ENCODE results near the gene KRTAP5-1.

Gene KRTAP5-1

DNA sequence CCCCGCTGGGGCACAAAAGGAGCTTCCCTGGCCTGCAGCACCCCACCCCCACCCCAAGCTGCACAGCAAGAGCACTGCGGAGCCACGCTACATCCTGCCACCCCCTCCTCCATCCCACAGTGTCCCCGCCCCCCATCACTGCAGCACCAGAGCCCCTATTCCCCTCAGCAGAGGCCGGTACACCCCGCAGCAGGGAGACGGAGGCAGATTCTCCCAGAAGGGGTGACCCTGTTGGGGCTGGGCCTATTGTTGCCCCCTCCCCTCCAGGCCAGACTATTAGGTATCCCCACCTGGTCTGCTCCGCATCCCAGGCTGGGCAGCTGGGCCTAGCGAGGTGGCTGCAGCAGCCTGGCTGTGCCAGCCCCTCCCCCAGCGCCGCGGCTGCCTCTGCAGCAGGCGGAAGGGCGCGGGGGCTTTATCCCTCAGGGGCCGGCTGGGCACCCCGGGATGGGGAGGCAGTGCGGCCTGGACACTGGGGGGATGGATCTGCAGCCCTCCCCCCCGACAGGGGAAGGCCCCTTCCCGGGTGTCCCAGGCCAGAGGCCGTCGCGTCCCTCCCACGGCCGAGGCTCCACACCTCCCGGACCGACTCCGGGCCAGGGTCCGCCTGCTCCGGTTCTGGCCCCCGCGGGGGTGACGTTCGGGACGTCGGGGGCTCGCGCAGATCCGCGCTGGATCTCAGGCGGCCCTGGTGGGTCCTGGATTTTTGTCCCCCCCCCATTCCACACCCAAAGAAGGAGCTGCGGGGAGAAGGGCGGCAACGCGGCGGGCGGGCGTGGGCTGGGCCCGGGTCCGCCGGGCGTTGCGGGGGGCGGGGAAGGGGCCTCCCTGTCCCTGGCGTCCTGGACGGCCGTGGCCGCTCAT lies 14.0 kb downstream of the KRTAP5-1 start:
- DNase-seq: no peak

DNA sequence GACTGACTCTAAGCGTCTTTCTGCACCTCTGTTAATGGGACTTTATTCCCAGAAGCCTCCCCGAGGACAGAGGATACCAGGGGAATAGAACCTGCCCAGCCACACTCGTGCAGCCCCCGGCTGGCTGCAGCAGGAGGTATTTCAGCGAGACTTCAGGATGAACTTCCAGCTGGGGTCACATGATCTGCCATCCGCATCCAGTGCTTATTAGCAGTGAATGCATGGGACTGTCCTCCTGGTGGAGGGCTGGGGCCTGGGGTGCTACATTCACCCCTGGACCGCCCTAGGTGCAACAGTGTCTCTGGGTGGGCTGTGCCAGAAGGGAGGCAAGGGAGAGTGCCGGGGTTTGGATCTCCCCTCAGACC lies 14.6 kb downstream of the KRTAP5-1 start:
- DNase-seq: no peak

DNA sequence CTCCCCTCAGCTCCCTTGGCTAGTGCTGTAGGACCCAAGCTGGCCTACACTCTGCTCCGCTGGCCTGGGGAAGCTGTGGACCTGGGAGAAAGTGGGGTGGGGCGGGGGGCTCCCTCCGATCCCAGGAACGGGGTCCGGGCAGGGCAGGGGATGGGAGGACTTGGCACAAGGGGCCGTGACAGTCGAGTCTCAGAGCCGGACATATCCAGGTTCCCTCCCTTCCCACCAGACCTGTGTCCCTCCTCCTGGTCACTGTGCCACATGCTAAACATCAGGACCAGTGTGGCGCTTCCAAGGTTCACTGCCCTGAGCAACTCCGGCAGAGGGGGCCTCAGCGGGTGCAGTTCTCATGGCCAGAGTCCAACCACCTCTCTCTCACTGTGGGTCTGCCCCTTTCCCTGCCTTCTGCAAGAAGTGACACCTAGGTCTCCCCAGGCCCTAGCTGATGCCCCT lies 15.1 kb downstream of the KRTAP5-1 start:
- no peak for DNase-seq

DNA sequence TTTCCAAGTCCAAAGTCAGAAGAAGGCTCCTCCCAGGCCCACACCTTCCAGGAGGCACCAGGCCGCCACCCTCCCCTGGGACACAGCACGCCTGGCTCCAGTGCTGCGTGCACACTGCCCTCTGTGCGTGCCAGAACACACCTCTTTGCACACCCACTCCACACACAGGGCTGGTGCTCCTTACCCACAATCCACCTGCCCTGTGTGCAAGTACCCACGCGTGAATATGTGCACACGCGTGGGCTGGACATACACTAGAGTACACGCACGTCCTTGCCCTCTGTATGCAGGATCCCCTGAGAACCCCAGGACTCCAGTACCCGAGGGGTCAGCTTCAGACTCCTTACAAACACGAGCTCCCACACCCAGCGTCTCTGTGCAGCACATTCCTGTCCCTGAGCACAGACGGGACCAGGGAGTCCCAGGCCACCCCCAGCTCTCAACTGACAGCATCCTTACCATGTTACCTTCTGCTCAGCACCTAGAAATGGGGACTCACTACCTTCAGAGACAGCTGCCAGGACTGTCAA lies 15.8 kb downstream of the KRTAP5-1 start:
- no peak for DNase-seq

DNA sequence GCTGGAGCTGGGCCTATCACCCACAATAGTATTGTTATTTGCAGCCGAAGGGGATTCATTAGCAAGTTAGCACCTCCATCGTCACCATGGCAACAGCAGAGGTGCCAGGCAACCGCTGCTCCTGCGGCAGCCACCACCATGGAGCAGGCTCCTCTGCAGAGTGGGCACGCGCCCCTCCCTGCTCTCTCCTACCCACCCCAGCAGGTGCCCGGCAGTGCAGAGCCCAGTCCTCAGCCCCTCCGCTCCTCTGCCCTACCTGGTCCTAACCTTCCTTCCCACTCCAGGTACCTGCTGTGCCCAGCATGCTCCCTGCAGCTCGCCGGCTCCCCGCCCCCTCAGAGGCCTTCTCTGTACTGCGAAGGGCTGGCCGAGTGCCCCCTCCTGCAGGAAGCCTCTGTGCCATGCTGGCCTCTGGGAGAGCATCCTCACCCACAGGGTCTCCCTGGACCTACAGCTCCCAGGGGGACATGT lies 16.6 kb downstream of the KRTAP5-1 start:
- DNase-seq: peak in 1 of 5 donors; percentile 46

DNA sequence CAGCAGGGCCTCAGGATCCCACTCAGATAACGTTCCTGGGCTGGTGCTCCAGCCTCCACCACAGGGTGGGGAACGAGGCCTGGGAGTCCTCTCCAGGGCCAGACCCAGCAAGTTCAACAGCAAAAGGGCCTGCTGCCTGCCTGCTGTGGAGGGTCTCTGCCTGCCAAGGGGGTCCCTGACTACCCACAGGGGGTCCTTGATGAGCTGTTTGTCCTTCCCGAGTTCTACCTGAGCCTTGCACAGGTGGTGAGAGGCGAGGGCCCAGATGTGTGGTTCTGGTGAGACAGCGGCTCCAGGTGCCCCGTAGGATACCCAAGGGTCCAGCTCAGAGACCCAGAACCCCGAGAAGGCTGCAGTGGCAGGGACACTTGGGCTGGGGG lies 17.4 kb downstream of the KRTAP5-1 start:
- DNase-seq: no peak

DNA sequence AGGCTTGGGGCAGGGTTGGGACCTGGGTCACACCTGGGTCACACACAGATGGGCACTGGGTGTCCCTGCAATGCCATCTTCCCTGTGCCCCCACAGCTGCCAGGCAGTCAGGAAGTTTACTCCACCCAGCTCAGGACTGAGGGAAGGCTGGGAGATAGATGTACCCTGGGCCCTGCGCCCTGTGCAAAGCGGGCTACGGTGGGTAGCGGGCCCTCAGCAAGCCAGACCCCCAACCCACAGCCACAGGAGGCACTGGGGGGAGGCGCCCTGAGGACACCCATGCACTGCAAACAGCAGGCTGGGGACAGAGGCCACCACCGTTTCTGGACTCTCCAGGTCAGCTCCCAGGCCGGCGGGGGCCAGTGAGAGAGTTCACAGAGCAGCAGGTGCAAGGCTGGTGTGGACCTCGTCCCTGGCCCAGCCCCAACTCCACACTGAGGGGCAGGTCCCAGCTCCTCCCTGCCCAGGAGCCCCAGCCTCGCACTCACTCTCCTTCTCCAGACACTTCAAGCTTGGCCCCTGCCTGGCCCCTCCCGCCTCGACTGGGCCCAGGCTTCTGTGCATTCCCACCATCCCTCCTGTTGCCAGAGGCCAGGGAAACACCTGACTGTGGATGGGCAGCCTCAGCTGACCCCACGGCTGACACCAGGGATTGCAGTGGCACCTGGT lies 17.9 kb downstream of the KRTAP5-1 start:
- DNase-seq: no peak

DNA sequence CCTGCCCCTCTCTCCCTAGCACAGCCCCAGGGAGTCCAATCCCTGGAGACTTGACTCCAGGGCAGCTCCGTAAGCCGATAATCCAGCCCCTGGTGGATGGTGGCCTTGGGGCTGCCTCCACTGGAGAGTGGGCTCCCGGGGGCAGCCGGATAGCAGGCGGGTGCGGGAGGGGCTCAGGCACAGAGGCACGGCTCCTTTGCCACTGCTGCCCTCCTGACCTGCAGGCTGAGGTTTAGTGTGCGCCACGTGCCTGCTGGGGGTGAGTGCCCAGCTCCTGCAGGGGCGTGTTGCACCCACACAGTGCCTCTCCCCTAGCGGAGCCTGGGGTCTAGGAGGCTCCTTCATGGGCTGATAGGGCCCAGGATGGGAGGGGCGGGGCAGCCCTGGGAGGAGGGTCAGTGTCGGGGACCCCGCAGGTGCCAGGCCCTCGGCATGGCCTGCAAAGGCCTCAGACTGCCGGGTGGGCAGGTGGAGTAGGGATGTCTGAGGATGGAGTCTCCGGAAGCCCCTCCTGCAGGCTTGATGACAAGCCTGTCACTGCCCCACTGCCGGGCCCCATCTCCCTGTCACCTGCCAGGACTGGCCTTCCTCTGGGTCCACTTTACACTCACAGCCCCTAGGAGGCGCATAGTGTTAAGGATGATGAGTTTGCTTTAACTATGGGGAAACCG lies 18.6 kb downstream of the KRTAP5-1 start:
- DNase-seq: no peak

DNA sequence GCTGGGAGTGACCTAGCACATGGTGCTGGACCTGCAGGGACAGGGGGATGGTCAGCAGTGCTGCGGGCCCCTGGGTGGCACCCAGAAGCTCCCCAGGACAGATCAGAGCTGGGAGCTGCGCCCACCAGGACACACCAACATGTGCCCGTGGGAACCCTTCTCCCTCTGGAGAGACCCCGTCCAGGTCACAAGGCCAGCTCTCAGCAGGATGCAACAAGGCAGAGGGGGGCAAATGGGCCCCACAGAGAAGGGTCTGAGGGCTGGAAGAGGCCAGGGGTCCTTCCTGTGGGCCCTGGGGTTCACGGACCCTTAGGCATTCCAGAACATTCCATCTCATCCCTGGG lies 19.2 kb downstream of the KRTAP5-1 start:
- DNase-seq: no peak

DNA sequence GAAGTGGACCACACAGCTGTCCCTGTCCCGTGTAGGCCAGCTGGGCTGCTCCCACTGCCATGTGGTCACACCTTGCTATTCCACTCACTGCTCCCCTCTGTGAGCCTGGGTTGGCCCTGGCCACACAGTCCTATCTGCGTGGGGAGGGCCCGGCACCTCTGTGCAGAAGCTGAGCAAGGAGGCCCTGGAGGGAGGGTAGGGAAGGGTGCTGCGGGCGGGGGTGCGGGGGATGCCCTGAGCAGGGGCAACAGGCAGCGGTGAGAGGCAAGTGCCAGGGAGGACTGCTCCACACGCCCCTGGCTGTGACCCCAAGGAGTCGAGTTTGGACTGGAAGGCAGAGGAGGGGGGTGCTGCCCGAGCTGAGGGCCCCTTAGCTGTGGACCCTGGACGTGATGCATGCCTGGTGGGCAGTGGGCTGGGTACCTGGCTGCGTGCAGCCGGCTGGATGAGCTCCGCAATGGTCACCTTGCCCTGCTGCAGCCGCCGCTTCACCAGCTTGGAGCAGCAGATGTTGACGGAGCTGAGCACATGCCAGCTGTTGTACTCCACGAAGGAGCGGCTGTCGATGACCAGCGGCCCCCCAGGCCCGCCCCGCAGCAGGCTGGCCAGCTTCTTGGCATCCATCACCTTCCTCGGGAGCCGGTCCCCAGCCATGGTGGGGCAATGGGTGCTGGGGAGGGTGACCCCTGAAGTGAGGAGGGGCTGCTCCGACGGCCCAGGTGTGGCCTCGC lies 19.7 kb downstream of the KRTAP5-1 start:
- no peak for DNase-seq

DNA sequence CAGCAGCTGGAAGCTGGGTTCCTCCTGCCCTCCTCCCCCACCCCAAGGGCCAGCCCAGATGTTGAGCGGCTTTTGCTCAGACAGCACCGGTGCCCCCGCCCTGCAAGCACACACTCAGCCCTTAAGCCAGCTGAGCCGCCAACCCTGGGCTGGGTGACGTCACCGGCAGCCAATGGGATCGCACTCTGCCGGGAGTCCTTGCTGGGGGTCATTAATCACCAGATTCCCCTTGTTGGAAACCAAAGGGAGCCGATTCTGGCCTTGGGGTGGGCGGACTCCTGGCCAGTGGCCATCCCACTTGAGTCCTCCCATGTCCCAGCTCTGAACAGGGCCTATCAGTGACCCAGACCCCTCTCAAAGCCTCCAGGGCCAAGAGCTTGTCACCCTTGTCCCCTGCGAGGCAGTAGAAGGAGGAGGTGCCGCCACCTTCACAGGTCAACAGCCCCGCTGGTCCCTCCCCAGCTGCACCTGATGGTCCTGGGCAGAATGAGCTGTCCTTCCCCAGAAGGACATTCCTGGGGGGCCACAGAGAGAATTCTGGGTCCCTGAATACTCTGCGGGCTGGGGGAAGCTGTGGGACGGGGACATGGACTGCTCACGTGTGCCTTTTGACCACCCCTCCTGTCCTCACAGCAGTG lies 20.4 kb downstream of the KRTAP5-1 start:
- DNase-seq: no peak

DNA sequence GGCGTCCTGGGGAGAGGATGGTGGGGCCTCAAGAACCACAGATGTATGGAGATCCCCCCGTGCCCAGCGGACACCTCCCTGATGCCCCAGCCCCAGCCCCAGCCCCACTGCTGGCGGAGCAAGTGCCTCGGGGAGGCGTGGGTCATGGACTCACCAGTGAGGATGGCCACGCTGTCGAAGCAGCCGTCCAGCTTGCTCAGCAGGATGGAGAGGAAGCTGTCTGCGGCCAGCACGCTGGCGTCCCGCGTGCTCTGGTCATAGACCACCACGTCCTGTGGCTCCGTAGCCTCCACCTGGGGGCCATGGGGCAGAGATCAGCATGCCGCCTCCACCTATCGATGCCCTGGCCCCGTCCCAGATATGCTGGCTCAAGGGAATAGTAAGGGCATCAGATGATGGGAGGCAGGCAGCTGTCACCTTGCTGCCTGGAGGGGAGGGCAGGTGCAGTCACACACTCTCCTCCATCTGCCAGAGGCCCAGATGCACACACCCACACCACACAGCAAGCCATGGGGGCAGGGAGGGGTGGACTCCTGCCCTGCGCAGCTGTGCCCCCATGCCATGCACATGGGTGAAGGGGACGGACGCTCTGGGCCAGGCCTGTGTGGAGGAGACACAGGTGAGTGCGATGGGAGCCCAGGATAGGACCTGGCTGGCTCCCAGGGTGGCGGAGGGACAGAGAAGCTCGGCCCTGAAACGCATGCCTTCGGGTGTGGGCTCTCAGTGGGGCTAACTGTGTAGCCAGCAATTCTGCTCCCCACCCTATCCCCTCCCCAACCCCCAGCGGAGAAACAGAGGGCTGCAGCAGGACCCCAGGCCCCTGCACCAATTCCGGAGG lies 21.2 kb downstream of the KRTAP5-1 start:
- DNase-seq: no peak

DNA sequence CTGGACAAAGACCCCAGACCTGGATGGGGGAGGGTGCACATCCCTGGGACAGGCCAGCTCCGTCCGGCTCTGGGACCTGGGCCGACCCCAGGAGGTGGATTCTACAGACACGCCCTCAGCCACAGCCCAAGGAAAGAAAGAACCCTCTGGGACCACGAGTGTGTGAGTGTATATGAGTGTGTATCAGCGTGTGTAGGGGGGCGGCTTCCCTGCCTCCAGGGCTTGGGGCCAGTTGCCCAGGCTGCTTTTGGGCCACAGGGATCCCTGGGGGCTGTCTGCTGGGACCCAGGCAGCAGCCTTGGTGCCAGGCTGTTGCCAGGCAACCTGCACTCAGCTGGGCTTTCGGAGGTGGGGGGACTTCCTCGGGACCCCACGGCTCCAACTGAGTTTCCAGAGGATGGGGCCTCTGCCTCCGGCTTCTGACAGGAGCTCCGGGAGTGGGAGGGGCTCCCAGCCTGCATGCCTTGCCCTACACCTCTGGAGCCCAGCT lies 21.9 kb downstream of the KRTAP5-1 start:
- DNase-seq: no peak

DNA sequence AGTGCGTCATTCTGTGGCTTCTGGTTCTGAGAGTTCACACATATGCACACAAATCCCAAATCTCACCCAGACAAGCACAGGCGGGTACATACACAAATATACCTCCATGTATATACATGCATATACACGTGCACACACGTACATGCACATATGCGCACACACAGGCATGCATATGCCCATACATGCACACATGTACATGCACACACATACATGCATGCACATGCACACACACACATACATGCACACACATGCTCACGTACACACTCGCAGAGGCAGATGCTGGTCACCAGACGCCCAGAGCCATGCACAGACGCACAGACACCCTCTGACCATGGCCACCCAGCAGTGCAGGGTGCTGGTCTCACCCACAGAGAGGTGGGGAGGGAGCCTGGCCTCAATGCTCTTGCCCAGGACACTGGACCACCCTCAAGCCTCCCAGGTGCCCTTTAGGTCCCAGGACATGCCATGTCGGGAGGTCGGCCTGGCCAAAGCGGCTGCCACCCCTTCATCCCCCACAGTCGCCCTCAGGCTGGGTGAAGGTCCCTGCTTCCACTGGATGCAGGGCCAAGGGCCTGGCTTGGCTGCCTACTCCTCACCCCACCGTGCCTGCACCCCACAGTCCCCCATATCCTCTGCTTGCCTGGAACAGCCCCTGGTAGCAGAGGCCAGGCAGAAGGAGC lies 22.5 kb downstream of the KRTAP5-1 start:
- DNase-seq: no peak

DNA sequence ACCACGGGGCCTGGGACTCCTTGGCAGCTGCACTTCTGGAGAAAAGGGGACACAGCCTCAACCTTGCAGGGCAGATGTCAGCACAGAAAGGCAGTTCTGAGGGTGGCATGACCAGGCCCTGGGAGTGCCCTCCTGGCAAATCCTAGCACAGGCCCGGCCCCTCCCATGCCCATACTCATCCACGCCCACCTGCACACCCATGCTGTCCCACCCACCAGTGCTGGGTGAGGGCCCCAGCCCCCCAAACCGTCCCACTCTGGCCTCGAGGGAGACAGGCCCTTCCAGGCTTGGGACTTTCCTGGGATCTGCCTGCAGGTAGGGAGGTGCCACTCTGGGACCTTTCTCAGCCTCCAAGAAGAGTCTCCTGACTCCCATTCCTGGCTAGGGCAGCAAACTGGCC lies 23.1 kb downstream of the KRTAP5-1 start:
- no peak for DNase-seq

DNA sequence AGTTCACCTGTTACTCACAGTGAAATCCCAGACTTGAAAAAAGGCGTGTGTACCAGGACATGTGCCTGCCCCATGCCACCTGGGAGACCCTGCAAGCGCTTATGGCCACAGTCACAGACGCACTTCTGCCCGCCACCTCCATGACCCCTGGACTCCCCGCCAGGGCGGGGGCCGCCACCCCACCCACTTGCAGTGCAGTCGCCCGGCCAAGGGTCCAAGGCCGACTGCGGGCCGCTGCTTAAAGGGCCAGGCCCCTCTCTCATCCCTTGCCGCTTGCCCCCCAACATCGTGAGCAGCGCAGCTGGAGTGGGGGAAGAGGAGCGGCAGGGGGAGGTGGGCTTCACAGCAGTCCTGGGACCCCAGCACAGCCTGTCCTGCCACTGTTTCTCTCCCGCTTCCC lies 23.8 kb downstream of the KRTAP5-1 start:
- no peak for DNase-seq

DNA sequence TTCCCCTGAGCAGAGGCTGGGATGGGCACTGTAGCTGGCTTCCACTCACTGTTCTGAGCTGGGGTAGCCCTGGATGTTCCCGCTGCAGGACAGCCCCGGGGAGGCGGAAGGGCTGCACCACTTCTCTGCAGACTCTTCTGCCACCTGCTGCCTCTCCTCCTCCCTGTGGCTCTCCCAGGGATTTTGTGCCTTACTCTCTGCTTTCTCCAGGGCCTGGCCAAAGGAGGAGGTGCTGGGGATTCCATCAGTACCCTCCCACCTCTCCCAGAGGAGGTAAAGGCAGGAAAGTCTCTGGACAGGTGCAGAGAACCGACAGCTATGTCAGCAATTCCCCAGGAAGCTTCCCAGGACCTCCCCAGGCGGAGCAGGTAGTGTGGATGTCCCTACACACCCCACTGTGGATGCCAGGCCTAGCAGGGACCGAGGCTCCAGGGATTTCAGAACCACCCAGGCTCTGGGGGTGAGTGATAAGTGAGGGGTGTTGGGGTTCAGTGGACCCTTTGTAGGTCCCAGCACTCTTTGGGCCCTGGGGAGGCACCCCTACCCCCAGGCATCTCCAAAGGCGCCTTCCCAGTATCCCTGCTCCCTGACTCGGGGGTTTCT lies 24.3 kb downstream of the KRTAP5-1 start:
- DNase-seq: no peak

DNA sequence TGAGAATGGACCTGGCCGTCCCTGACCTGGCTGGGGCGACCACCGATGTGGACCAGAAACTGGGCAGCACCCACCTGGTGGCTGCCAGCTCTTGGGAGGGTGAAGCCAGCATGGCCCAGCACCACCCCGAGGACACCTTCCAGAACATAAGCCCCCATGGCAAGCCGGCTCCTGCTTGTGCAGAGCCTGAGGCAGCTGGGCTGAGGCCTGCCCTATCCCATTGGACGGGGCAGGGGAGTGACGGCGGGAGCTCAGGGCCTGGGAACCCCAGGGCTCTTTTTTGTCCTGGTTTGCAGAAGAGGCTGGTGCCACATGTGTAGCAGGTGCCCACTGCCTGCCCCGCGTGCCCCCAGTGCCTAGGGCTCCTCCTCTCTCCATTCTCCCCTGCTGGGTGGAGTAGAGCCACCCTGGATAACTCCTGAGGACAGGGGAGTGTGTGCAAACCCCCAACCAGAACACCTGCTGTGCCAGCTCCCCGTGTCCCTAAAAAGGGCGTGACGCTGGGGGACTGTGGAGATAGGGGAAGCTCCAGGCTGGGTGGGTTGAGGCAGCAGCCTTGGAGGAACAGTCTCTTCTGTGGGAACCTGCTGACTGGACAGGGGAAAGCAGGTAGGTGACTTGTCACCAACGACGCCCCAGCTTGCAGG lies 25.0 kb downstream of the KRTAP5-1 start:
- no peak for DNase-seq

DNA sequence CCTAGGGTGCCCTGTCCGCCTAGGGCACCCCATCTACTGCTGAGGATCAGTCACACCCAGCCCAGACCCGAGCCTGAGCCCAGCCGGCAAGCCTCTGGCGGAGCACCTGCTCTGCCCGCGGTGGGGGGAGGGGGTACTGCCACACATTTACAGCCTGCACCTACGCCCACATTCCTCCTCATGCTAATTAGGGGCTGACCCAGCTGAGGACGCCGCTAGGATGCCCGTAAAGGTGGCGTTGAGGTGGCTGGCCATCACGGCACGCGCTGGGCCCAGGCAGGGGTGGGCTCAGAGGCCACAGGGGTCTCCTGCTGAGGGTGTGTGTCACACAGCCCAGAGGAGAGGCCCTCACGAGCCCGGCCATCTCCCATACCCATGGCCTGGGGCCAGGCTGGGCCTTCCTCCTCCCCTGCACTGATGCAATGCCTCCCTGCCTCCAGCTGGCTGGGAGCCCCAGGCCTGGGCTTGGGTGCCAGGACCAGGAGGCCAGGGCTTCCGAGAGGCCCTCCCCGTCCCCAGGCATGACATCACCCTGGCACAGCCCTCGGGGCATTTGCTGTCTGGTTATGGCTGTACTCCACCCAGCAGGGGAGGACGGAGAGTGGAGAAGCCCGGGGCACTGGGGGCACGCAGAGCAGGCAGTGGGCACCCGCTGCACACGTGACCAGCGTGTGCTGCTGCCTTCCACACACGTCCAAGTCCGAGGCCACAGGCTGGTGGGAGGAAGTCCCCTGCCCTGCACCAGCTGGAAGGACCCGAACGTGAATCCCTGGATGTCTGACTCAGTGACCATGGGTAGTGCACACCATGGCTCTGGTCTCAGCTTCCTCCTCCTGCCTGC lies 25.8 kb downstream of the KRTAP5-1 start:
- DNase-seq: no peak

Data from T-helper 1 cell (primary cell).